Astrocyte of the hippocampus (primary cell): Measurements from ENCODE around the gene MAPK10.
"Not testable (repeated sequence)": the region's sequence is repeated elsewhere in the genome, so short reads cannot be mapped to it uniquely, and the experiment has no call there.

Source experiments
- DNase-seq: peaks from one replicate; pipeline ENCODE4 v3.0.0; 2011; ENCODE audit warnings: low read depth, low spot score

The MAPK10 gene

DNA sequence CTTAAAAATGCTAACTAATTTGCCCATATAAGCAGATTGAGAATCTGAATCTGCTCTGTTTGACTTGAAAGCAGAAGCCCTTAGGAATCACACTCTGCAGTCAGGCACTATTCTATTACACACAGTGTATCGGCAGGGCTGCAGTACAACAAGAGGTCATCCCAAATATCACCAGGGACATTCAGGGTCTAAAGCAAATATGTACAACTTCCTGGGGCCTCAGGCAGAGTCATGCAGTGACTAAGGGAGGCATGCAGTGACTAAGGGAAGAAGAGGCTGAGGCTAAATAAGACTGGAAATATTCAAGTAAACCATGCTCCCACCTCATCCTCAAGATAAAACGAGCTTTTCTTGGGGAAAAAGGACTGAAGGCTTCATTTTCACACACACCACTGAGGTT is 20.9 kb downstream of the MAPK10 start:
- peak; percentile 78 for DNase-seq

DNA sequence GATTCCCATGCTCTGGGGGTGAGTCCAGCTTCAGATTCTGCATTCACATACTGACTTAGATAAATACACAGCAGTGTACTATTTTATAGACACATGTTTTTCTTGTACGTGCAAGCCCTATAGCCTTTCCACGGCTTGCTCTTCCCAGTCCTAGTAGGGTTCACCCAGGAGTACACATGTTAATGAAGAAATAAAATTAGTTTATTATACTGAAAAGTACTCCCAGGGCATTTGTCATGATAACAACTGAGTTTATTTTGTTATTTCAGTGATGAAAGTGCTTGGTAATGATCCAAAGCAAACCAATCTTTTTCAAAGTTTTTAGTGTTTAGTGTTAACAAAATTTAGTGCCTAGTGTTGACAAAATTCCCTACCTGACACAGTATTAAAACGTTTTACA is 21.3 kb downstream of the MAPK10 start:
- peak; percentile 35 for DNase-seq

DNA sequence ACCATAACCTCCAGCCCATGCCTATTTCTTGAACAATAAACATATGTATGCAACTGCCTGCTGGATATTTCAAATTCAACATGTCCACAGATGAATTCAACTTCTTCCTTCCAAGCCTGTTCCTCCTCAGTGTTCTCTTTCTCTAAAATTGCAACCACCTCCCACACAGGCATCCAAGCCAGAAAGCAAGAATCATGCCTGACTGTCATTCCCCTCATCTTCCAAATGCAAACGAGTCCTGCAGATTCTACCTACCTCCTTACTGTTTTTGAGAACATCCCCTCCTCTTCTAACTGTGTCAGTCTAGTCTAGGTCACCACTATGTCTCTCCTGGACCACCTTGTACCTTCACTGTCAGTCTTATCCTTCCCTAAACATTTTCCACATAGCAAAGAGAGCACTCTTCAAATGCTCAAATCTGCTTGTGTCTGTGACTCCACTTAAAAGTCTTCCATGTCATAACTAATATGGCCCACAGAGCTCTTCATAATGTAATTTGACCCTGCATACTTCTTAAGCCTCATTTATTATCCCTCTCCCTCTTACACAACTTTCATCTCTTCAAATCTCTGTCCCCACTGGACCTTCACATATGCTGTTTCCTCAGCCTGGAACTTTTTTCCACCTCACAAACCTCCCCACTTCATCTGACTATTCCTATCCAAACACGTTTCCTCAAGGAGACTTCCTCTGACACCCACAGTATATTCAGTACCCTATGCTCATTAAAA is 25.7 kb downstream of the MAPK10 start:
- DNase-seq, result no peak

DNA sequence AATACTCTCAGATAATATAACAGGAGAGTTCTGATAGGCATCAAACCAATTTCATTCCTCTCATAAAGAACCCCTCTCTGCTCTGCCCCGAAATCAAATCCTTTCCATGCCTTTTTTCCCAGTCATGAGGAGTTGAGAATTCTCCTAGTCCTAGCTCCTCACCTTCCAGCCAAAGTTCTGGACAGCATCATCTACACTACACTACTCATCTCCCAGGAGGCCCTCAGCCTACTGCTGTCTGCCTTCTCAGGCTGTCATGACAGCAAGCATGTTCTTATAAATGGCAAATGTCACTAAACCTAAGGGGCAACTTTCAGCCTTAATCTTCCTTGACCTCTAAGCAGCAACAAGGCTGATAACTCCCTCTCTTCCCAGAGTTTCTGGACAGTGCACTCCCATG is 26.6 kb downstream of the MAPK10 start:
- DNase-seq, result no peak

DNA sequence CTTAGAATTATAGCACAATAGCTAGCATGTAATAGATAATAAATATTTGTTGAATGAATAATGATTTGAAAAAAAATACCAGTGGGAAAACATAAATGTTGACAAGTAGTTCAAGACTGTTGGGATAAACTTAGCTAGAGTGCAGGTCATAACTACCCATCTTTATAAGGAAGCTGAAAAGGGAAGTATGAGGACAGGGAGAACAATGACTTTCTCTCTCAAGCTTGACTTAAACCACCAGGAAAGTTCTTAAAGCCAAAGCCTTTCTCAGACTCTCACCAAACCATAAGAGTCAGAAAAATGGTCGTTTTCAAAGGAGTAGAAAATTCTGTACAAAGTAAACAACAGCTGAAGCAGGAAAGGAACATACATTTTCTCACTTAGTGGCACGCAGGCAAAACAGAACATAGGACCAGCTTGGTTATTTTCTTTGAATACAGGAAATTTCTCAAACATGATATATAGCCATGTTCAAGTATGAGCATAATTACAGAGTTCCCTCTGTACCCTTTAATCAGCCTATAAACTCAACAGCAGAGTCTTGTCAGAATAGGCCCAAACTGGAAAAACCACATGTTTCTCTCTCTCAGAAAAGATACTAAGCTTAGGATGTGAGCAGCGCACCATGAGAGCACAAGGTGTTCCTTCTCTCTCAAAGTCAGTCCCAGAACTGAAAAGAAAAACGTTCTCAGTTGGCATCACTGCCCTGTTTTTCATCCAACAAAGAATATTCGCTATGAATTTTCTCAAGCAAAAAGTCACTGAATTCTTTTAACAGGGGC is 28.7 kb downstream of the MAPK10 start:
- no peak for DNase-seq

DNA sequence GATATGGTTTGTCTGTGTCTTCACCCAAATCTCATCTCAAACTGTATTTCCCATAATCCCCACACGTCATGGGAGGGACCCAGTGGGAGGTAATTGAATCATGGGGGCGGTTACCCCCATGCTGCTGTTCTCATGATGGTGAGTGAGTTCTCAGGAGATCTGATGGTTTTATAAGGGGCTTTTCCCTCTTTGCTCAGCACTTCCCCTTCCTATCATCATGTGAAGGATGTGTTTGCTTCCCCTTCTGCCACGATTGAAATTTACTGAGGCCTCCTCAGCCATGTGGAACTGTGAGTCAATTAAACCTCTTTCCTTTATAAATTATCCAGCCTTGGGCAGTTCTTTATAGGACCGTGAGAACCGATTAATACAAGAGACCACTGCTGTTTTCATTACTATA is 29.4 kb downstream of the MAPK10 start:
- DNase-seq, result not testable (repeated sequence)

DNA sequence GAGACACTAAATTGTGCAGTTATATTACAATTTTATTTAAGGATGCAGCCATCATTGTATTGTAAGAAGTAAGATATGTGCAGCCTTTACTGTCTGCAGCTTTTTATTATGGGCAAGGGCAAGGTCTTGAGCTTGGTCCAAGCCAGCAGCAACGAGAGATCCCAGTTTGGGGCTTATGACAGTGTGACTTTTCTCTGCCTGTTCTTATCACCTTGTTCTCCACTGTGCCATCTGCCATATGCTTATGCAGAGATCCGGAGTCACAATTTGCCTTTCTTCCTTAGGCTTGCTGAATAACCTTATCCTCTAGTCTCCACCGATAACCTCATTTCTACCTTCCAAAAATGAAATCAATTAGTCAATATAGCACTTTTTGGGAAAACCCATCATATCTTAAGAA is 30.4 kb downstream of the MAPK10 start:
- DNase-seq, result no peak

DNA sequence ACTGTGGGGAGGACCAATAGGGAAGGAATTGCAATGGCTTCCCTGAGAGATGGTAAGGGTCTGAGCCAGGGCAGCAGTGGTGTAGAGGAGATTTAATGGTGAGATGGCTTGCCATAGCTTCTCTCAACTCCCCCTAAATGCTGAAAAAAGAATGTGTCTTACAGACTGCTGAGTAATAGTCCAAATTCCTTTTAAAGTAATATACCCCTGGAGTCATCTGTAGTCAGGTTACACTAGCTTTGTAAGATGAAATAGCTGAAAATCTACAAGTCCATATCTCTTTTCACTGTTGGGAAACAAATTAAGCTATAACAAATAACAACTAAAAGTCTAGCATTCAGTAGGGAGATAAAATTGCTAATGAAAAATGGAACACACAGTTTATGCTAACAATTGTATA is 33.5 kb downstream of the MAPK10 start:
- no peak for DNase-seq

DNA sequence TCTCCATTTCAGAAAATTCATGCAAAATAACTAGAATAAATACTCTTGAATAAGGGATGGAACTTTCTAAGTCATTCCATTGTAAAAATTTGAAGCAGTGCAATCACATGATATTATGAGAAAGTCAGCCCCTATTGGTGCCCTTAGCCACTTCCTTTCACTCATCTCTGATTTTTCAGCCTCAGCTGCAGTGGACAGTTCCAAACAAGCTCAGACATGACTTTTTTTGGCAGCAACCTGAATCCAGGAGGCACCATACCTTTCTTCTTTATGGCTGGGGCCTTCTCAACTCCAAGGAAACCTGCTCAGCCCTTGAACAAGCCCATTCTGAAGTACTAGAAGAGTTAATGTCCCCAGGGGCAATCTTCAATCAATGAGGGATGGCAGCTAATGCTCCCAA is 40.5 kb downstream of the MAPK10 start:
- no peak for DNase-seq

DNA sequence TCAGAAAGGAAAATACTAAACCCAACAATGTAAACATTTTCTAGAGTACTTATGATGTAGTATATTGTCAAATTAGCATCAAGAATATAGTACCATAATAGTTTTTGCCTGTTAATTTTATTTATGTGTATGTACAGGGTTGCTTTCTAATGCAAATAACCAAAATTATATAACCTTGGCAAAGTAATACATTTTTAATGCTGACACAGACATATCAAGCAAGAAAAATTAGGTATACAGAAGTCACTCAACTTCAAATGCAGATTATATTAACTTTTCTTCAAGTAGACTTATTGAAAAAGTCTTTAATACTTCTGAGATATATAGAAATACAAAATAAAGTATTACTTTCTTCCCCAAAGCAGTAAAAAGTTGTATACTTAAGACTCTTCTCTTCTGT is 44.3 kb downstream of the MAPK10 start:
- no peak for DNase-seq

DNA sequence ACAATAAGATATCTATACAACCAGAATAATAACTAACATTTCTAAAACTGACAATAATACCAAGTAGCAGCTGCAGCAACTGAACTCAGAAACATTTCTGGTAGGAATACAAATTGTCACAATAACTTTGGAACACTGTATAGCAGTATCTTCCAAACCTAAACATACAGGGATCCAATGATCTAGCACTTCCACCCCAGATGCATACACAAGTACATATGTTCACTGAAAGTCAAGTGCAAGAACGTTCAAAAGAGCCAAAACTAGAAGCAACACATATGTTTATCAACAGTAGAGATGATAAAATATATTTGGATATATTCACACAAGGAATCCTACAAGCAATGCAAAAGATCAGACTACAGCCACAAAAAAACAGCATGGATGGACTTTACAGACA is 46.2 kb downstream of the MAPK10 start:
- no peak for DNase-seq

DNA sequence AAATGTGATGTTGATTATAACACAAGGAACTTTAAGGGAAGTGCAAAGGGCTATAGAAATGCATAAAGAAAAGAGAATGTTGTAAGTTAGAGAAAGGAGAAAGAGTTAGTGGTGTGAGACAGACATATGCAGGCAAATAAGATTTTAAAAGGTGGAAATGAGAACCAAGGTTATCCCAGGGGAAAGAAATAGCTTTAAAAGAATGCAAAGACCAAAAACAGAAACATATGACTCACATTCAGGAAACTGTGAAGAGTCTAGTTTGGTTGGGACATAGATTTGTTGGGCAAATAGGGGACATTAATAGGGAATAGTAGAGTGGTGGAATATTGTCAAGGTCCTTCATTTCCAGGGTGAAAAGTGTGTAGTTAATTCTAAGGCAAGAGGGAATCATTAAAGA is 52.4 kb downstream of the MAPK10 start:
- DNase-seq, result peak; percentile 26

DNA sequence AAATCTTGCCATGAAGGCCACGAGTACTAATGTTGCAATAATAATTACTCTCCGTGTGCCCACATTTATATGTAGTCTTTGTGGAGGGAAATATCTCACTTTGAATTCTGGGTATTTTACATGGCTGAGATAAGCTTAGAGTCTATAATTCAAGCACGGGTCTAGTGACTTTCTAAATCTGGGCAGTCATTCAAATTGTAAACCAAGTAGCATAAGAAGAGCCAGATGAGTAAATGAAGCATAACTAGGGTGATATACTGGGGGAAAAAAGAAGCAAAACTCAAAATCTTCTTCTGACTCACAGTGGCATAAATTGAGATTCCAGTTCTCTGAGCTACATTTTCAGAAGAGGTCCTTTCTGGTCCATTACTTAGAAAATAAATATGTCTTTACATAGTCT is 53.0 kb downstream of the MAPK10 start:
- DNase-seq, result peak; percentile 55

DNA sequence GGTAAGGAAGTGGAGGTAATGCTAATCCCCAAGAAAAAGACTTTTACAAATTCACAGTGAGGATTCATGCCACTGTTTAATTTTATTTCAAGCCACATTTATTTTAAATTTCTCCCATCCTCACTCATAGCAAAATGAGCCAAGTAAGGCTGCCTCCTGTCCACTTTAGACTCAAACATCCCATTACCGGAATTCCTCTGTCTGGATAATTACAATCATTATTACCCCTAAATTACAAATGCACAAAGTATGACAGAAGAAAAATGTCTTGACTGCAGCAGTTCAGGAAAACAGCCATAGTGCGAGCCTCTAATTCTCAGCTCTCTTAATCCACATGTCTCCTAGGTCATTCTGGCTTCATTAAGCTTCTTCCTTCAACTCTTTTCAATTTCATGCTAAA is 57.0 kb downstream of the MAPK10 start:
- DNase-seq, result no peak

DNA sequence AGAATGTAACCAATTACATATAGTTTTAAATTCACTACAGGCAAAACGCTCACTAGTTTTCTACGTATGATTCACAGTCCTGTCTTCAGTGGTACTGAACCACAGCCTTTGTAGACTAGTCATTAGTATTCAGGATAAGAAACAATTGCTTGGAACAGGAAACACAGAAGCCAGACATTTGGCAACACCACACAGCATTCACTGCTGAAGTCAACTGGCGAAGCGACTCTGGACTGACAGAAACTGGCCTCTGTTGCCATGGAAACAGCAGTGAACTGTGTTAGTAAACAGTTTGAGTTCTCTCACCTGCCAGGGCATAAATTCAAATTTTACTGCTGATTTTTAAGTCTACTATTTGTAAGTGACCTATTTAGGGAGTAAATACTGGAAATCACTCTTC is 57.6 kb downstream of the MAPK10 start:
- DNase-seq, result peak; percentile 90

DNA sequence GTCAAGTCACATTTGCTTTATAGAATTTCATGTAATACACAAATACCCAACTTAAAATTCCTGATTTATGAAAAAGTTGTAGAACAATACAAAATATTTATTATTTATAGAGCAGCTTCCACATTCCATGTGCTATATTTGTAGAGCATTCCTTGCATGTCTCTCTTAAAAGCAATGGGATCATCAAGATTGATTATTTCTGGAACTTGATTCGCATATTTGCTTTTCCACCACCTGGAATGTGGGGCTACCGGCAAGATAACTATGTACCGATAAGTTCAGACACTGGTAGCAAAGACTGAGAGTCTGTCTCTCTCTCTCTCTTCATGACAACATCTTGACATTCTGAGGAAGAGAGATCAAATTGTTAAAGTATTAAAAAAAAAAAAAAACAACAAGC is 59.3 kb downstream of the MAPK10 start:
- DNase-seq, result no peak

DNA sequence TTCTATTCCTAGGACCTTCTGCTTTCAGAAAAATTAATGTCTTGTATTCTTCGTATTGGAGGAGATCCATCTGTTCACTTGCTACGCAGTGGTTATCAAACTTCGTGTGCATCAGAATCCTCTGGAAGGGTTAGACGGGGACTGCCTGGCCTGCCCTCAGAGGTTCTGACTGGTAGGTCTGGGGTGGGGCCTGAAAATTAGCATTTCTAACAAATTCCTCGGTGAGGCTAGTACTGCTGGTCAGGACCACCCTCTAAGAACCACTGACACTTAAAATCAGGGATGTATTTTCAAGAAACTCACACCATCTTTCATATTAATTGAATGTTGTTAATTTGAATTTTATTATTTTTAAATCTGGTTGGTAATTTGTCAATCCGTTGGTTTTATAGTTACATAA is 63.0 kb downstream of the MAPK10 start:
- DNase-seq, result no peak

DNA sequence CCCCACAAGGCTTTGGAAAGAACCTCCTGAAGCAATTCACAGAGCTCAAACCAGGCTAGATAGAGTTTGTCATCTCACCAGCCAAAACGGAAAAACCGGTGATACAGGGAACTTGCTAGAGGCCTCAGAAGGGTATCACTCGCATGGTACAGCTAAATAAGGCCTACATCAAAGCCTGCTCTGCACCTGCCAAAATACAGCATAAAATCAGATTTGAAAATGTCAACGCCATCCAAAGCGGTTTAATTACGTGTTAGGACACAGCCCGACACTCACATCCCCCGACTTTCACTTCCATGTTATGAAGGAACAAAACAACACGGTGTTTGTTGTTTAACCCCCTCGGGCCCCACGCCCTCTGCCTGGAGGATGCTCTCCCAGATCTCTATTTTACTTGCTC is 65.0 kb downstream of the MAPK10 start:
- DNase-seq, result no peak

DNA sequence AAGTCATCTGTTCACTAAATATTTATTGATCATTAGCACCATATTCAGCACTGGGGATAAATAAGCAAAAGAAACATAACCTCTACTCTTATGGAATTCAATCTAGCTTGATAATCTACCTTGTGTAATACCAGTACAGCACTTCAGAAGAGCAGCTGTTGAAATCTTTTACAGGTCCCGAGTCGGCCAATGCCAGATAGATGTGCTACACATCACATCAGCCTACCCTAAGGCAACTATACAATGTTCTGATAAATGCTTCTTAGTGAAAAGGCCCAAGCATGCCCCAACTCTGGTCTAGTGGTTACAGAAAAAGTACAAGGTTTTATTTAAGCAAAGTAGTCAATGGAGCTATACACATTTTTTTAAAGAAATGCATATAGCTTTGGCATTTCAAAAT is 68.7 kb downstream of the MAPK10 start:
- DNase-seq, result no peak

DNA sequence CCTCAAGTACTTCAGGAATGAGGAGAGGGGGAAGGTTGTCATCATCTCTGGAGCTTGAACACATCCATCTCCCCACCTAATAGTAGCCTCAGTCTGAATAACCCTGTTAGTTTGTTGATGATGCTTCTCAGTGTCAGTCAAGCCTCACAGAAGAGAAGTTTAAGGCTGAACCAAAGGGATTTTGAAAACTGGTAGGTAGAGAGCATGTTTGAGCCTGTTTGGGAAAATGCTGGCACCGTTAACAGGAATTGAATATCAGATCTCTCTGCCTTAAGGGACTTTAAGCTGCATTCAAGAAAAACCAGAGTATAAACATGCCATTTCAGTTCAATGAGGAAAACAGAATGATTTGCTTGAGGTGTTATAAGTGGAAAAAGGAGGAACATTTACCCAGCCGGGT is 73.1 kb downstream of the MAPK10 start:
- no peak for DNase-seq

DNA sequence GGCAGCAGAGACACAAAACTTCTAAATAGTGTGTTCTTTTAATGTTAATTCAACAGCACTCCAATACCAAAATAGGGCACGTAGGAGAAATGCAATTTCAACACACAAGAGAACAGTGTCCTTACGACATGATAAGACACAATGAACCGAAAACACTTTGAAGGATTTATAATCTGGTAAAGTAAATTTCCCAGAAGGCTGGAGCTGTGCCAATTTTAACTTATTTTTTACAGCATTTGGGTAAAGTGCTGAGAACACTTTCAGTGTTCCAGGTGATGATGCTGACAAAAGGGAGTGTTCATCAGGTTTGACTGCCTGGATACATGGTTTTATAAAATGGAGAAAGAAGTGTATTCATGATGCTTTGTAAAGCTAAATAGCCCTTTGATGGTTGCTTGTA is 76.5 kb downstream of the MAPK10 start:
- no peak for DNase-seq

DNA sequence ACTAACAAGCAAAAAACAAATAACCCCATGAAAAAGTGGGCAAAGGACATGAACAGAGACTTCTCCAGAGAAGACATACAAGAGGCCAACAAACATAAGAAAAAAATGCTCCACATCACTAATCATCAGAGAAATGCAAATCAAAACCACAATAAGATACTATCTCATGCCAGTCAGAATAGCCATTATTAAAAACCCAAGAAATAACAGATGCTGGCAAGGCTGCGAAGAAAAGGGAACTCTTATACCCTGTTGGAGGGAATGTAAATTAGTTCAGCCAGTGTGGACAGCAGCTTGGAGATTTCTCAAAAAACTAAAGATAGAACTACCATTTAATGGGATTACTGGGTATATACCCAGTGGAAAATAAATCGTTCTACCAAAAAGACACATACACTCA is 79.6 kb downstream of the MAPK10 start:
- DNase-seq, result peak; percentile 52

DNA sequence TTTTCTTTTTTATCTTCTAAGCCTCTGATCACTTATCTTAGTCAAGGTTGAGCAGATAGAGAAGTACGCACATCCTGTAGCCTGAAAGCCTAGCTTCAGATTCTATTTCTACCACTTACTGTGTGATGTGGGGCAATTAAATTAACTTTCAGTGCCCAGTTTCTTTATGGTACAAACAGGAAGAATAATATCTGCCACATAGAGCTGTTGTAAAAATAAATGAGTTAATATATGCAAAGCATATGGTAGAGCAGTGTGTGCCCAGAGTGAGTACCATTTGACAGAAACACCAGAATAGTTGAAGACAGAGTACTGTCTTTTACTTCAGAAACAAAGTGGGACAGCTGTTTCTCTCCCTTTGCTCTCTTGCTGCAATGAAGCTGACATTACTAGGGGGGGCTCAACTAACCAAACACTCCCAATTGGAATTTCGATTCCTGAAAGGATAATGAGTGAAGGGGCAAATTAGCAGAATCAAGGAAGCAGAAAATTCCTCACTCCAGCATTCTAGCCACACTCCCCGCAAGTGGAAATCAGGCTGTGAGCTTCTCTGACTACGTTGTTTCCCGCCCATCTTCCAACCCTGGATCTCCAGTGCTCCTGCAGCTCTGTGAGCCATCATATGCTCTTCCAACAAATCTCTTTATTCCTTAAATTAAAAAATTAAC is 80.4 kb downstream of the MAPK10 start:
- DNase-seq, result peak; percentile 43
